CD4-positive, alpha-beta T cell treated with Interferon alpha-2 for 1 hour (primary cell): ENCODE results near the gene UPK3B.
"Not testable (repeated sequence)": the region's sequence is repeated elsewhere in the genome, so short reads cannot be mapped to it uniquely, and the experiment has no call there.

ENCODE experiments used
- DNase-seq, 2 donors: peaks; one replicate each; pipeline ENCODE4 v3.0.0-alpha.2; 2020 to 2022

Gene UPK3B

GRCh38 chr7:76492139-76492538 is 18.2 kb upstream of the UPK3B start:
- not testable (repeated sequence) for DNase-seq

GRCh38 chr7:76495717-76496116 is 14.6 kb upstream of the UPK3B start:
- DNase-seq = not testable (repeated sequence)

GRCh38 chr7:76497918-76498582 is 12.3 kb upstream of the UPK3B start:
- DNase-seq = not testable (repeated sequence)

- not testable (repeated sequence) for DNase-seq
These were observed 11.7 kb upstream of the UPK3B start for GRCh38 chr7:76498583-76499200.

- DNase-seq = not testable (repeated sequence)
These were observed 11.0 kb upstream of the UPK3B start for GRCh38 chr7:76499201-76499923.

GRCh38 chr7:76499924-76500241 is 10.5 kb upstream of the UPK3B start:
- DNase-seq = not testable (repeated sequence)

GRCh38 chr7:76502224-76502623 is 8.1 kb upstream of the UPK3B start:
- DNase-seq = not testable (repeated sequence)

- not testable (repeated sequence) for DNase-seq
These were observed 7.5 kb upstream of the UPK3B start for GRCh38 chr7:76502836-76503235.

GRCh38 chr7:76503244-76503643 is 7.1 kb upstream of the UPK3B start:
- DNase-seq = not testable (repeated sequence)

GRCh38 chr7:76504351-76505167 is 5.8 kb upstream of the UPK3B start:
- not testable (repeated sequence) for DNase-seq

GRCh38 chr7:76505168-76506080 is 4.9 kb upstream of the UPK3B start:
- DNase-seq = no peak

GRCh38 chr7:76506081-76506440 is 4.3 kb upstream of the UPK3B start:
- DNase-seq = no peak

- DNase-seq = not testable (repeated sequence)
These were observed 3.7 kb upstream of the UPK3B start for GRCh38 chr7:76506643-76507042.

- peak; percentile 28 to 70 for DNase-seq
These were observed 2.5 kb upstream of the UPK3B start for GRCh38 chr7:76507723-76508406.

- DNase-seq = not testable (repeated sequence)
These were observed 1.0 kb downstream of the UPK3B start for GRCh38 chr7:76511200-76511910.

- not testable (repeated sequence) for DNase-seq
These were observed 1.8 kb downstream of the UPK3B start for GRCh38 chr7:76511911-76512885.

- no peak for DNase-seq
These were observed 2.8 kb downstream of the UPK3B start for GRCh38 chr7:76512941-76513816.
